H54 (cell line): ENCODE measurements around the gene CANX.

ENCODE experiments used
- DNase-seq: peaks from one replicate; pipeline ENCODE4 v3.0.0; 2011; ENCODE audit warnings: low spot score, mixed read lengths; ENCODE audit not compliant: insufficient read length
- FAIRE-seq: peaks from 3 replicates; lab custom pipeline; 2011; peaks lifted over from hg19 to GRCh38; lab: Jason Lieb, UNC
- POLR2A ChIP-seq: IDR thresholded peaks from 2 replicates; pipeline ENCODE4 v1.6.1; 2011; ENCODE audit warnings: low read depth, mild to moderate bottlenecking, low read length

The CANX gene

DNA sequence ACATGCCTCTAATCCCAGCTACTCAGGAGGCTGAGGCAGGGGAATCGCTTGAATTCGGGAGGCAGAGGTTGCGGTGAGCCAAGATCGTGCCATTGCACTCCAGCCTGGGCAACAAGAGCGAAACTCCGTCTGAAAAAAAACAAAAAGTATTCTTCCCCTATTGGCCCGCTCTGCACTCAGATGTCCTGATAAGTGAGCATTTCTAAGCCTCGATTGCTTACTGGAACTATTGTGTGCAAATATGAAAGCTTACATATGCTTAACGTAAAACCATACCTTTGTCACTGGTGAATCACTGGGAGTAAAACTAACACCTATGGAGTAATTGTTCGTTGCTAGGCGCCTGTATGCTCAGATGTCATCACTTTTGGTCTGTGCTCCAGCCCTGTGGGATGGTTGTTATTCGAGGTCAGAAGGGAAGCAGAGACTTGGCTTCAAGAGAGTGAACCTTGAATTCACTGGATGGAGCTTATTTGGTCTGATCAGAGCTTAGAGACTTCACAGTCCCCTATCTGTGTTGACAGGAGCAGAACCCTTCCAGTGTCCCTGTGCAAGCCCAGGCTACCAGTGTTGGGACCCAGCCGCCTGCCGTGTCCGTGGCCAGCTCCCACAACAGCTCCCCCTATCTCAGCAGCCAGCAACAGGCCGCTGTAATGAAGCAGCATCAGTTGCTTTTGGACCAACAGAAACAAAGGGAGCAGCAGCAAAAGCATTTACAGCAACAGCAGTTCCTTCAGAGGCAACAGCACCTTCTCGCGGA is 69.7 kb downstream of the CANX start:
- no peak for DNase-seq

DNA sequence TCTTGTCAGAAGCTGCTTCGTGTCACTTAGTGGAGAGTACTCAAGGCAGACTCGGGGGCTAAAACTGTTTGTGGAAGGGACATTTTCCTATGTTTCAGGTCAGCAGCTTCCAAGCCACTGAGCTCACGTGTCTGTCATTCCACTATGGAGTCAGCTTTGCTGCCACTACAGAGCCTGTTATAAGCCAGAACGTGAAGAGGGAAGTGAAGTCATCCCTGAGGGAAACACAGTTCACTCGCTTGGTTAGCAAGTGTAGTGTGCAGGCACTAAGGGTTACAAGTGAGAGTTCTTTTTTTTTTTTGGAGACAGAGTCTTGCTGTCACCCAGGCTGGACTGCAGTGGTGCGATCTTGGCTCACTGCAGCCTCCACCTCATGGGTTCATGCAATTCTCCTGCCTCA is 70.5 kb downstream of the CANX start:
- DNase-seq = no peak
- no peak for TF ChIP-seq POLR2A
- no peak for FAIRE-seq

More for the DNA sequence above, 69.7 kb downstream of the CANX start:
- FAIRE-seq = no peak
- TF ChIP-seq POLR2A = no peak

DNA sequence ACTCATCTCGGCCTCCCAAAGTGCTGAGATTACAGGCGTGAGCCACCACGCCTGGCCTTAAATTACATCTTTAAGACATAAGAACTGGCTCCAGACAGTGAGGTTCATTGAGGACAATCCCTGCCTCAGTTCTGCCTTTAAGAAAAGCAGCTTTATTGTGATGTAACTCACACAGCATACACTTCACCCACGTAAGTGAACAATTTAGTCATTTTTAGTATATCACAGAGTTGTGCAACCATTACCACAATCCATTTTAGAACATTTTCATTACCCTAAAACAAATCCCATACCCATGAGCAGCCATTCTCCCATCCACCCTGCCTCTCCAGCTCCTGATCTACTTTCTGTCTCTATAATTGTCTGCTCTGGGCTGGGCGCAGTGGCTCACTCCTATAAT is 71.0 kb downstream of the CANX start:
- FAIRE-seq = no peak

DNA sequence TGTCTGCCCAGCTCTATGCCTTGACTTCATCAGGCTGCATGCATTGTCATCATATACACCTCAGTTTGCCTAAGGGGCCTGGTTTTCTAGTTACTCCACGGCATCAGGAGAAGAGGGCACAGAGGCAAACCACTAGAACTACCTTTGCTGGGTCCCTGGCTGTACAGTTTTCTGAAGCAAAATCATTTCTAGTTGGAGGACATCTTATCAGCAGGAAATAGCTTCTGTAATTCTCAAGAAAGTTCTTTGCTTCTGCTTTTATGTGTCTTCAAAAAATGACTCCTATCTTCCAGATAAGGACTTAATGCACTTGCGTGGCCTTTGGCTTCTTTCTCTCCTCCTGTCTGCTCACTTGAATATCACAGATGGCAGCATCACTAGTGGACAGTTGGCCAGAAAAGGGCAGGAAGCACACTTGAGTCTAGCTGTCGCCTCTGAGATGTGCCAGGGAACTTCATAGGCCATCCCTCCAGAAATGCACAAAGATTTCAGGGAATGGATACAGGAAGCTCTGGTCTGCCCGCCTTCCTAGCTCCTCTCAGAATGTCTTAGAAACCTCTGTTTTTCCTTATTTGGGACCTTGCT is 72.6 kb downstream of the CANX start:
- FAIRE-seq = no peak
- TF ChIP-seq POLR2A = no peak
- DNase-seq = no peak

More for the DNA sequence above, 71.0 kb downstream of the CANX start:
- TF ChIP-seq POLR2A = no peak
- no peak for DNase-seq

DNA sequence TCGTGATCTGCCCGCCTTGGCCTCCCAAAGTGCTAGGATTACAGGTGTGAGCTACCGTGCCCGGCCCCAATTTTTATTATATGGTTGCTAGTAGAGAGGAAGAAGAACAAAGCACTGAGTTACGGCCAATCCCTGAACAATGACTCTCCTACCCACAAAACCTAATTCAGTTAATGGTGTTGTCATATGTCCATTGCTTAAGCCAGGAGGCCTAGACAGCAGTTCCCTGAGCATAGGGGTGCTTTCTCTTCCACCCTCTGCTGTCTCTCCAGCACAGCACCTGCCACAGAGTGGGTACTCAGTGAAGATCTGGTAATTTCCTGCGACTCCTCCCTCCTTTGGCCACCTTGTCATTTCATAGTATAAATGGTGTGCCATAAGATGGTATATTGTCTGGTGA is 73.6 kb downstream of the CANX start:
- no peak for TF ChIP-seq POLR2A
- DNase-seq (no peak), FAIRE-seq (no peak)

DNA sequence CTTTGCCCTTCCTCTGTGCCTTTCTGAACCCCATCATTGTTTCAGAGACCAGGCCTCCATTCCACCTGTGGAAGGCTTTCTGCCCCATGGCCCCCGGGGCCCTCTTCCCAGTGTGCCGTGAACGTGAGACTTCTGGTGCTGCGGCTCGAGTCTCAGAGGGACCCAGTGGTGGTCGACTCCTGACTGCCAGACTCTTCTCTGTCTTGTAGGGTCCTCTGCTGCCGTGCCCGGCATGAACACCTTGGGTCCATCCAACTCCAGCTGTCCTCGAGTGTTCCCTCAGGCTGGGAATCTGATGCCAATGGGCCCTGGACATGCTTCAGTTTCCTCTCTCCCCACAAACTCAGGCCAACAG is 74.9 kb downstream of the CANX start:
- TF ChIP-seq POLR2A = no peak
- DNase-seq (no peak), FAIRE-seq (no peak)

DNA sequence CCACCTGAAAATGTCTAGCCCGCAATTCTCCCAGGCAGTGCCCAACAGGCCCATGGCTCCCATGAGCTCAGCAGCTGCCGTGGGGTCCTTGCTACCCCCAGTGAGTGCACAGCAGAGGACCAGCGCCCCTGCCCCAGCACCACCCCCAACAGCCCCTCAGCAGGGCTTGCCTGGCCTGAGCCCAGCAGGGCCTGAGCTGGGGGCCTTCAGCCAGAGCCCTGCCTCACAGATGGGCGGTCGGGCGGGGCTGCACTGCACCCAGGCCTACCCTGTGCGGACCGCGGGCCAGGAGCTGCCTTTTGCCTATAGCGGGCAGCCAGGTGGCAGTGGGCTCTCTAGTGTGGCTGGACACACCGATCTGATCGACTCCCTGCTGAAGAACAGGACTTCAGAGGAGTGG is 75.7 kb downstream of the CANX start:
- DNase-seq = no peak
- no peak for FAIRE-seq
- no peak for TF ChIP-seq POLR2A

DNA sequence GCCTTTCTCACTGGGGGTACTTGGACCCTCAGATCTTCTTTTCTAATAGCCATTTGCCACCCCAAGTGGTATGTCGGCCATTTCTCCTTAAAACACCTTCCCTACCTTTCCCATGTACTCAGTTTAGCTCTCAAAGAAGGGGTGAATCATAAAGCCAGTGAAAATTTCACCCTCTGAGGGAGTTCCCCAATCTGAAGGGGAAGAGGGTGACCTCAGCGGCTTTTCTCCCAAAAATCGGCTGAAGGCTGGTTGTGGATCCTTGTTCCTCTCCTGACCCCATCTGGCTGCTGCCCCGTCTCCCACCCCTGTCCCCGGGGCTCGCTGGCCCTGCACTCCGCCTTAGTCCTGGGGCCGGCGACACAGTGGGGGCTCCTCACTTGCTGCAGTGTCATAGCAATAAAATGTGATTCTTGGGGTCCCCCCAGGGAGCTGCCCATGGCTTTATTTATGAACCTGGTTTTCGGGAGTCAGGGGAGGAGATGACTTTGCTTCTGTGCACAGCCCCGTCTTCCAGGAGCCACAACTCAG is 77.7 kb downstream of the CANX start:
- FAIRE-seq (no peak), DNase-seq (no peak)
- TF ChIP-seq POLR2A = no peak

DNA sequence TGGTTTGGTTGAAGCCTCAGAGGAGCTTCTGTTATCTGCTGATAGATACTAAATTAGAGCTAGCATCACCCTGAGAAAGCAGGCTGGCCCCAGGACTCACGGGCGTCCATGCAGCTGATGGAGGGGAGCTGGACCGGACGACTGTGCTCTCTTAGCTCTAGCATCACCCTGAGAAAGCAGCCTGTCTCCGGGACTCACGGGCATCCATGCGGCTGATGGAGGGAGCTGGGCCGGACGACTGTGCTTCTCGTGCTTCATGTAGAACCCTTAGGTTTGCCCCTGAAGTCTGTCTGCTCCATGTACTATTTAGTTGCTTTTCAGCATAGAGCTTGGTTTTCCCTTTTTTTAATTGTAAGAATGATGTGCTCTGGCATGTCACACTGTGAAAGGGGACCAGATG is 78.7 kb downstream of the CANX start:
- no peak for TF ChIP-seq POLR2A
- FAIRE-seq = no peak

DNA sequence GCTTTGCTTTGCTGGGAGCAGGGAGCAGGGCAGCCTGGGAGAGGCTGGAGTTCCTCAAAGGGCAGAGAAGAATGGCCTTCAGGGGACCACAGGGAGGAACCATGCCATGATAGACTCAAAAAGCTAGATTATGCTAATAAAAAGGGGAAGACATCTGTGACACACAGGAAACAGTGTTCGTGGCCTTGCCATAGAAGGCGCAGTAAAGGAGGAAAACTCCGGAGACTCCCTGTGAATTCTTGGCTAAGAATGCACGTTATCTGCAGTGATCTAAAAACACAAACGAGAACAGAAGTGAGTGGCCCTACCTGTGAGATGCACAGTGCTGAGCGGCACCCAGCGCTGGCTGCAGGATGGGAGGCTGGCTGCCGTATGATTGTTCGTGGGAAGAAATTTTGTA is 79.1 kb downstream of the CANX start:
- no peak for FAIRE-seq
- no peak for DNase-seq
- no peak for TF ChIP-seq POLR2A

More for the DNA sequence above, 78.7 kb downstream of the CANX start:
- DNase-seq = no peak

DNA sequence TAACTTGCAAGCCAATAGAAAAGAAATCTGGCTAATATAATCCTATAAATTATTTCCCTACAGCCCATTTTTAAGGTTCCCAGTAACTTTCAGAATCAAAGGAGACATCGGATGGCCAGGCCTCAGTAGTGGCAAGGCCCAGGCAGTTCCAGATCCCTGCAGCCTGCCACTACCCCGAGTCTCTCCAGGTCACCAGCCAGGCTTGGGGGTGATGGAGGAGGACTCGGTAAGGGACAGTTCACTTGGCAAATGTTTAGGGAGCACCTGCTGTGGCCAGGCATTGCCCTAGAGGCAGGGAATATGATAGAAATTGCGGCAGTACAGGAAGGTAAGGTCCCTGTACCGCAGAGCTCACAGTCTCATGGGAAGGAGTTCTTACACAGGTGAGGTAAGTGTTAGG is 79.8 kb downstream of the CANX start:
- DNase-seq (no peak), FAIRE-seq (no peak)
- no peak for TF ChIP-seq POLR2A

DNA sequence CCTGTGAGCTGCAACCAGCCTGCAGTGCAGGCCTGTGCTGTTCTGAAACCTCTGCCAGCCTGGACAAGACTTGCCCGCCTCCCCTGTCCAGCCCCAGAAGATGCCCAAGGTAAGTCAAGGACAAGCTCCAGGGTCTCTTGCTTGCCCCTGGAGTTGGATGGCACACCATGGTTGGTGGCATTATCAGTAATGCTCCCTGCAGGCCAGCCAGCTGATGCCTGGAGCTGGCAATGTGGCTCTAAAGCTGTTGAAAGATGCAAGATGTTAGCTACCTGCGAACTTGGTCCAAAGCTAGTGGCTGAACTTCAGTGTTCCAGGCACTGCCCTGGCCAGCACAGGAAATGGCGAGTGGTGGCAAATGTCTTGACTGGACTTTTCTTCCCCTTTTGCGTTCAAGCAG is 81.1 kb downstream of the CANX start:
- no peak for FAIRE-seq

DNA sequence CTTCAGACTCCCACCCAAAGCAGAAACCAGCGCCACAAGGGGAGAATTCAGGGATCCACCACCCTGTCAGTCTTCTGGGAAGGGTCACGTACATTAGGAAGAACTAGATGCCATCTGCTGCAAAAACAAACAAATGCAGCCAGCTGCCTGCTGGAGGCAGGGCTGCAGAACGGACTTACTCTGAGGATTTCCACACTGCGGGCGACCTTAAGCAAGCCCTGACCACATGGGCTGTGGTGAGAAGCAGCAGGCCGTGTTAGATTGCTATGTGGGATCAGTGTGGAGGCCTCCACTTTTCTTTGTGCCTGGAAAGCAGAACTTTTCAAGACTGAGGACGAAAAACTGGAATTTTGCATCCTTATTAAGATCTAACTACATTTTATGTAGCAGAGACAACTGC is 81.6 kb downstream of the CANX start:
- FAIRE-seq = no peak
- DNase-seq = no peak
- no peak for TF ChIP-seq POLR2A

More for the DNA sequence above, 81.1 kb downstream of the CANX start:
- DNase-seq = no peak
- TF ChIP-seq POLR2A = no peak
